Activated T-cell treated with anti-CD3 and anti-CD28 coated beads, Interleukin-2, amount 50 U/mL, for 72 hours (primary cell): ENCODE measurements around the gene FCER2. TPM values are rescaled to one million over a fixed set of nuclear protein-coding genes. Genes with fewer than 3 reads are reported as not detected.
"Not testable (repeated sequence)": the region's sequence is repeated elsewhere in the genome, so short reads cannot be mapped to it uniquely, and the experiment has no call there.

ENCODE experiments used
- ATAC-seq, 2 donors: fragments of 150-1000 bp; cut with Tn5 transposase; replicated peaks in 1 of 2; 2 replicates each; pipeline ENCODE4 v1.10.0; 2021; ENCODE audit warnings: moderate library complexity in 2 of 2, mild to moderate bottlenecking in 1 of 2
- DNase-seq, 2 donors: peaks; one replicate each; pipeline ENCODE4 v3.0.0; 2021 to 2022; ENCODE audit warnings: mixed read lengths in 1 of 2
- H3K27ac Mint-ChIP-seq: one replicate; pipeline ENCODE4 v1.8.0; 2022; ENCODE audit warnings: mild to moderate bottlenecking, moderate library complexity, mixed read lengths
- H3K27me3 Mint-ChIP-seq: one replicate; pipeline ENCODE4 v1.8.0; 2022; ENCODE audit warnings: low read depth, mixed read lengths
- H3K36me3 Mint-ChIP-seq, 2 donors: one replicate each; pipeline ENCODE4 v1.8.0; 2022; ENCODE audit warnings: mixed read lengths in 2 of 2, mild to moderate bottlenecking in 1 of 2; ENCODE audit not compliant: insufficient read depth in 2 of 2
- H3K4me1 Mint-ChIP-seq: one replicate; pipeline ENCODE4 v1.8.0; 2022; ENCODE audit warnings: low read depth, mixed read lengths
- H3K4me3 Mint-ChIP-seq, 2 donors: one replicate each; pipeline ENCODE4 v1.8.0; 2022; ENCODE audit warnings: mild to moderate bottlenecking in 2 of 2, mixed read lengths in 2 of 2, moderate library complexity in 2 of 2
- H3K9me3 Mint-ChIP-seq, 2 donors: one replicate each; pipeline ENCODE4 v1.8.0; 2022; ENCODE audit warnings: mixed read lengths in 2 of 2
- total RNA-seq, 2 donors: library from RNA; stranded (reverse); gene quantifications; one replicate each; pipeline ENCODE4 v1.2.3, GENCODE V29; 2022

FCER2 gene
- 1 to 10 TPM; 2.3 to 7.7 TPM for total RNA-seq

GRCh38 chr19:7701654-7702457 lies at the start of gene FCER2:
FCER2 (minus strand) TSS chr19:7702131; CDS start chr19:7699760, 2,371 bp downstream.
- peaks cover 5% of the 10 kb centered on the region for H3K27me3 Mint-ChIP-seq
- H3K4me3 Mint-ChIP-seq, result no peak within 1 kb of the TSS
- no peaks in the 10 kb centered on the region for H3K36me3 Mint-ChIP-seq
- no peaks in the 10 kb centered on the region for H3K9me3 Mint-ChIP-seq
- DNase-seq (no peak), ATAC-seq (no peak)
- no peak within 1 kb of the TSS for H3K27ac Mint-ChIP-seq
- H3K4me1 Mint-ChIP-seq, result peaks cover 59% of the 10 kb centered on the region

GRCh38 chr19:7751157-7751783 lies 49.3 kb upstream of the FCER2 start:
- Mint-ChIP-seq H3K27me3 (peaks cover 23% of the 10 kb centered on the region), H3K4me1 (peaks cover 37% of the 10 kb centered on the region), H3K27ac (peak overlapping the region; percentile 66), H3K36me3 (peaks cover 27 to 38% of the 10 kb centered on the region in 2 donors), H3K4me3 (no peak overlapping the region), H3K9me3 (peaks cover 21 to 23% of the 10 kb centered on the region in 2 donors)
- ATAC-seq (peak; percentile 98), DNase-seq (peak; percentile 54 to 72)

- Mint-ChIP-seq H3K9me3 (peaks cover 9 to 10% of the 10 kb centered on the region in 2 donors), H3K27ac (no peak overlapping the region), H3K36me3 (peaks cover 16 to 20% of the 10 kb centered on the region in 2 donors), H3K27me3 (peaks cover 35% of the 10 kb centered on the region), H3K4me1 (peaks cover 34% of the 10 kb centered on the region), H3K4me3 (no peak overlapping the region)
- no peak for ATAC-seq
- DNase-seq, result no peak
Observed at GRCh38 chr19:7748756-7749155, 46.8 kb upstream of the FCER2 start.

- H3K4me1 Mint-ChIP-seq, result peaks cover 34% of the 10 kb centered on the region
- peaks cover 13 to 17% of the 10 kb centered on the region in 2 donors for H3K36me3 Mint-ChIP-seq
- ATAC-seq (no peak), DNase-seq (no peak)
- H3K27ac Mint-ChIP-seq, result no peak overlapping the region
- peaks cover 41% of the 10 kb centered on the region for H3K27me3 Mint-ChIP-seq
- H3K9me3 Mint-ChIP-seq, result peaks cover 9% of the 10 kb centered on the region in 2 donors
- no peak overlapping the region for H3K4me3 Mint-ChIP-seq
Observed at GRCh38 chr19:7748171-7748570, 46.2 kb upstream of the FCER2 start.

- ATAC-seq (no peak), DNase-seq (no peak)
- Mint-ChIP-seq H3K9me3 (peaks cover 8 to 9% of the 10 kb centered on the region in 2 donors), H3K27me3 (peaks cover 49% of the 10 kb centered on the region), H3K4me1 (peaks cover 30% of the 10 kb centered on the region), H3K27ac (no peak within 1 kb of the TSS), H3K36me3 (peaks cover 13 to 15% of the 10 kb centered on the region in 2 donors), H3K4me3 (no peak within 1 kb of the TSS)
Observed at GRCh38 chr19:7746903-7747884, 45.3 kb upstream of the FCER2 start, which contains the start of gene CD209. CD209 (minus strand) TSS chr19:7747534; CDS start chr19:7747511, 23 bp downstream.

GRCh38 chr19:7746306-7746705 lies 44.4 kb upstream of the FCER2 start:
- not testable (repeated sequence) for ATAC-seq
- H3K36me3 Mint-ChIP-seq, result peaks cover 11 to 12% of the 10 kb centered on the region in 2 donors

GRCh38 chr19:7744871-7745650 lies 43.1 kb upstream of the FCER2 start:
- Mint-ChIP-seq H3K9me3 (peaks cover 2 to 3% of the 10 kb centered on the region in 2 donors), H3K36me3 (peaks cover 3 to 5% of the 10 kb centered on the region in 2 donors), H3K4me1 (peaks cover 12% of the 10 kb centered on the region), H3K27ac (no peak overlapping the region), H3K27me3 (peaks cover 63% of the 10 kb centered on the region), H3K4me3 (no peak overlapping the region)
- no peak for DNase-seq
- ATAC-seq, result no peak

More at GRCh38 chr19:7746306-7746705, 44.4 kb upstream of the FCER2 start:
- H3K9me3 Mint-ChIP-seq, H3K4me3 Mint-ChIP-seq, H3K27ac Mint-ChIP-seq, DNase-seq: not testable (repeated sequence)
- Mint-ChIP-seq H3K4me1 (peaks cover 24% of the 10 kb centered on the region), H3K27me3 (peaks cover 56% of the 10 kb centered on the region)

GRCh38 chr19:7744199-7744786 lies 42.4 kb upstream of the FCER2 start:
- H3K4me1 Mint-ChIP-seq, result peaks cover 10% of the 10 kb centered on the region
- peaks cover 3% of the 10 kb centered on the region in 2 donors for H3K36me3 Mint-ChIP-seq
- H3K9me3 Mint-ChIP-seq, result peaks cover 2 to 3% of the 10 kb centered on the region in 2 donors
- no peak for ATAC-seq
- H3K27ac Mint-ChIP-seq, result no peak overlapping the region
- DNase-seq, result no peak
- no peak overlapping the region for H3K4me3 Mint-ChIP-seq
- H3K27me3 Mint-ChIP-seq, result peaks cover 68% of the 10 kb centered on the region

- Mint-ChIP-seq H3K9me3 (peaks cover 2 to 3% of the 10 kb centered on the region in 2 donors), H3K36me3 (peaks cover 3% of the 10 kb centered on the region in 2 donors), H3K4me3 (no peak overlapping the region), H3K27ac (no peak overlapping the region), H3K27me3 (peaks cover 72% of the 10 kb centered on the region), H3K4me1 (peaks cover 10% of the 10 kb centered on the region)
- peak; percentile 53 to 65 for ATAC-seq
- peak; percentile 8 to 15 for DNase-seq
Observed at GRCh38 chr19:7743425-7743841, 41.5 kb upstream of the FCER2 start.

- no peak overlapping the region for H3K27ac Mint-ChIP-seq
- ATAC-seq, result no peak
- H3K4me3 Mint-ChIP-seq, result no peak overlapping the region
- peaks cover 11% of the 10 kb centered on the region for H3K4me1 Mint-ChIP-seq
- peaks cover 2 to 3% of the 10 kb centered on the region in 2 donors for H3K36me3 Mint-ChIP-seq
- H3K9me3 Mint-ChIP-seq, result peaks cover 1% of the 10 kb centered on the region in 2 donors
- no peak for DNase-seq
- H3K27me3 Mint-ChIP-seq, result peaks cover 70% of the 10 kb centered on the region
Observed at GRCh38 chr19:7742991-7743390, 41.1 kb upstream of the FCER2 start.

- Mint-ChIP-seq H3K27me3 (peaks cover 70% of the 10 kb centered on the region), H3K4me1 (peaks cover 15% of the 10 kb centered on the region), H3K4me3 (no peak overlapping the region), H3K27ac (no peak overlapping the region), H3K36me3 (peaks cover 0 to 1% of the 10 kb centered on the region in 2 donors), H3K9me3 (no peaks in the 10 kb centered on the region)
- DNase-seq (no peak), ATAC-seq (no peak)
Observed at GRCh38 chr19:7742575-7742974, 40.6 kb upstream of the FCER2 start.
